GM18511 (cell line): Measurements from ENCODE around the gene CDK5R2.
A peak's percentile ranks its signal among the peaks of the same experiment; 100 is the strongest.
"Not testable (repeated sequence)": the region's sequence is repeated elsewhere in the genome, so short reads cannot be mapped to it uniquely, and the experiment has no call there.

ENCODE experiments used
- ATAC-seq: cut with Tn5 transposase; IDR thresholded peaks from one replicate; pipeline ENCODE4 v1.9.1; 2021; ENCODE audit warnings: mild to moderate bottlenecking, moderate library complexity; ENCODE audit not compliant: unreplicated experiment

Gene CDK5R2

GRCh38 chr2:218959141-218959731 lies at the start of gene CDK5R2:
Gene CDK5R2 (plus strand): TSS chr2:218959666. CDS start chr2:218959821, 155 bp downstream.
- ATAC-seq: peak; percentile 98

- no peak for ATAC-seq
These were observed 48.7 kb upstream of the CDK5R2 start for GRCh38 chr2:218910741-218911140.

- no peak for ATAC-seq
These were observed 39.0 kb upstream of the CDK5R2 start for GRCh38 chr2:218920504-218920903.

- no peak for ATAC-seq
These were observed 34.7 kb upstream of the CDK5R2 start for GRCh38 chr2:218924757-218925156.

- no peak for ATAC-seq
These were observed 34.0 kb upstream of the CDK5R2 start for GRCh38 chr2:218925434-218925833.

GRCh38 chr2:218927422-218927821 lies 32.0 kb upstream of the CDK5R2 start:
- ATAC-seq: no peak

- ATAC-seq: no peak
These were observed 31.6 kb upstream of the CDK5R2 start for GRCh38 chr2:218927876-218928275.

GRCh38 chr2:218930488-218930887 lies 29.0 kb upstream of the CDK5R2 start:
- ATAC-seq: not testable (repeated sequence)

- not testable (repeated sequence) for ATAC-seq
These were observed 27.7 kb upstream of the CDK5R2 start for GRCh38 chr2:218931751-218932150.

- ATAC-seq: no peak
These were observed 14.6 kb upstream of the CDK5R2 start for GRCh38 chr2:218944759-218945404.

- ATAC-seq: no peak
These were observed 12.8 kb upstream of the CDK5R2 start for GRCh38 chr2:218946621-218947020.

GRCh38 chr2:218952160-218952559 lies 7.3 kb upstream of the CDK5R2 start:
- no peak for ATAC-seq

GRCh38 chr2:218953366-218953954 lies 6.0 kb upstream of the CDK5R2 start:
- ATAC-seq: no peak

- ATAC-seq: no peak
These were observed 4.7 kb upstream of the CDK5R2 start for GRCh38 chr2:218954541-218955300.

- ATAC-seq: no peak
These were observed 3.4 kb upstream of the CDK5R2 start for GRCh38 chr2:218956039-218956438.

- no peak for ATAC-seq
These were observed 1.8 kb upstream of the CDK5R2 start for GRCh38 chr2:218957671-218958070.

- ATAC-seq: no peak
These were observed 1.2 kb upstream of the CDK5R2 start for GRCh38 chr2:218958276-218958675.

- ATAC-seq: no peak
These were observed 369 bp downstream of the CDK5R2 start for GRCh38 chr2:218959761-218960308.

- no peak for ATAC-seq
These were observed 1.1 kb downstream of the CDK5R2 start for GRCh38 chr2:218960309-218961165.

- no peak for ATAC-seq
These were observed 1.8 kb downstream of the CDK5R2 start for GRCh38 chr2:218961229-218961628.
